K562 (cell line): ENCODE results near the gene C1orf74. TPM values are rescaled to one million over a fixed set of nuclear protein-coding genes. Genes with fewer than 3 reads are reported as not detected.

Source experiments
- ASH1L ChIP-seq: fragments of 450-650 bp; IDR thresholded peaks from 2 replicates; pipeline ENCODE4 v1.6.1; 2018; ENCODE audit warnings: borderline replicate concordance, mild to moderate bottlenecking, low read depth; ENCODE audit not compliant: partially characterized antibody
- EWSR1 ChIP-seq: fragments of 450-650 bp; IDR thresholded peaks from 2 replicates; pipeline ENCODE4 v1.6.1; 2018; ENCODE audit warnings: borderline replicate concordance, mild to moderate bottlenecking, low read depth, moderate library complexity; ENCODE audit not compliant: partially characterized antibody
- HCFC1 ChIP-seq: IDR thresholded peaks from 2 replicates; pipeline ENCODE4 v1.6.1; 2012; ENCODE audit warnings: low read depth, low read length, improper control_type of control experiment
- MCM5 ChIP-seq: fragments of 450-650 bp; IDR thresholded peaks from 2 replicates; pipeline ENCODE4 v1.6.1; 2016; ENCODE audit warnings: low read depth
- PCBP2 ChIP-seq: fragments of 200-400 bp; formaldehyde crosslinking; IDR thresholded peaks from 2 replicates; pipeline ENCODE4 v1.6.1; 2018; ENCODE audit warnings: low read length, low read depth, mild to moderate bottlenecking, moderate library complexity; ENCODE audit not compliant: poor library complexity, severe bottlenecking
- POLR2AphosphoS2 ChIP-seq: IDR thresholded peaks from 2 replicates; pipeline ENCODE4 v1.6.1; 2012; ENCODE audit warnings: low read length, improper control_type of control experiment
- SMAD1 ChIP-seq: fragments of 150-350 bp; IDR thresholded peaks from 2 replicates; pipeline ENCODE4 v1.6.1; 2014; ENCODE audit warnings: low read length, low read depth; ENCODE audit not compliant: partially characterized antibody
- SMARCB1 ChIP-seq: IDR thresholded peaks from 2 replicates; pipeline ENCODE4 v1.6.1; 2011; ENCODE audit warnings: improper control_type of control experiment, low read depth; ENCODE audit not compliant: insufficient read length
- SMARCE1 ChIP-seq: fragments of 450-650 bp; IDR thresholded peaks from 2 replicates; pipeline ENCODE4 v1.7.1; 2016; ENCODE audit warnings: mild to moderate bottlenecking
- SP2 ChIP-seq: IDR thresholded peaks from 2 replicates; pipeline ENCODE4 v1.6.1; 2011; ENCODE audit warnings: mild to moderate bottlenecking, low read depth, low read length, moderate library complexity; ENCODE audit not compliant: poor library complexity, severe bottlenecking; ENCODE audit errors: extremely low read depth
- TAF7 ChIP-seq: fragments of 450-650 bp; IDR thresholded peaks from 2 replicates; pipeline ENCODE4 v1.6.1; 2016; ENCODE audit warnings: missing genetic modification characterization, missing compliant biosample characterization
- TEAD1 ChIP-seq, 2 experiments: fragments of 450-650 bp in 1 of 2; sonication (generic) in 1 of 2; formaldehyde crosslinking; IDR thresholded peaks; 2 replicates each; pipeline versions ENCODE4 v1.4.0 to v1.8.0; 2020 to 2022; ENCODE audit warnings: mild to moderate bottlenecking in 2 of 2, missing genetic modification reagents in 1 of 2
- U2AF2 ChIP-seq: fragments of 200-400 bp; formaldehyde crosslinking; optimal IDR thresholded peaks from 2 replicates; pipeline ENCODE3; 2017; ENCODE audit warnings: low read depth, mild to moderate bottlenecking, low read length
- ZBTB17 ChIP-seq: fragments of 450-650 bp; formaldehyde crosslinking; IDR thresholded peaks from 2 replicates; pipeline ENCODE4 v1.4.0; 2020; ENCODE audit warnings: mild to moderate bottlenecking
- ZNF121 ChIP-seq: sonication (generic); formaldehyde crosslinking; conservative IDR thresholded peaks from 2 replicates; pipeline ENCODE4 v1.8.0; 2022; ENCODE audit warnings: missing genetic modification reagents
- ZNF174 ChIP-seq: fragments of 250-450 bp; sonication (Bioruptor Pico); IDR thresholded peaks from 2 replicates; pipeline ENCODE4 v1.4.0; 2020; ENCODE audit warnings: mild to moderate bottlenecking
- ZNF217 ChIP-seq: sonication (generic); formaldehyde crosslinking; IDR thresholded peaks from 2 replicates; pipeline ENCODE4 v1.8.0; 2022; ENCODE audit warnings: mild to moderate bottlenecking, missing genetic modification reagents
- ZNF551 ChIP-seq: fragments of 250-450 bp; sonication (Bioruptor Pico); IDR thresholded peaks from 2 replicates; pipeline ENCODE4 v1.5.0; 2021; ENCODE audit warnings: mild to moderate bottlenecking, moderate library complexity
- ZNF583 ChIP-seq: fragments of 250-450 bp; sonication (Bioruptor Pico); IDR thresholded peaks from 2 replicates; pipeline ENCODE4 v1.4.0; 2020
- ZNF77 ChIP-seq: fragments of 250-450 bp; sonication (Bioruptor Pico); IDR thresholded peaks from 2 replicates; pipeline ENCODE4 v1.5.0; 2020
- polyA plus RNA-seq, 8 experiments: library from polyadenylated mRNA; depleted of rRNA in 4 of 8; stranded (reverse) in 5 of 8; unstranded in 3 of 8; fragments of >200 nt; fragmentation: Nextera tagmentation in 2 of 8; fragmentation: Illumina TruSeq in 1 of 8; extraction: Ambion mirVana in 2 of 8; extraction: Trizol in 1 of 8; gene quantifications; 2 replicates each; pipeline versions ENCODE4 v1.2.1 to v1.2.3, GENCODE V29; 2011 to 2014; ENCODE audit warnings: inconsistent platforms in 1 of 8, missing spikeins in 1 of 8
- total RNA-seq, 7 experiments: library from RNA; depleted of rRNA in 6 of 7; stranded (reverse); fragments of >200 nt in 6 of 7; fragmentation: Illumina TruSeq in 2 of 7; extraction: Trizol in 2 of 7; gene quantifications; 2 replicates each; pipeline versions ENCODE4 v1.2.1 to v1.2.3, GENCODE V29; 2011 to 2021; ENCODE audit warnings: low replicate concordance in 1 of 7
- TF ChIP-seq, protein P1 (sequence below): fragments of 250-450 bp; sonication (Bioruptor Pico); IDR thresholded peaks from 2 replicates; pipeline ENCODE4 v1.4.0; 2020
- TF ChIP-seq, protein P2 (sequence below): sonication (generic); formaldehyde crosslinking; IDR thresholded peaks from 2 replicates; pipeline ENCODE4 v1.8.1; 2023; ENCODE audit warnings: mild to moderate bottlenecking, missing genetic modification reagents, moderate library complexity
- TF ChIP-seq, protein P3 (sequence below): IDR thresholded peaks from 2 replicates; pipeline ENCODE4 v1.6.1; 2014; ENCODE audit warnings: antibody characterized with exemption

The C1orf74 gene
- total and polyA plus RNA-seq, 9 of the 15 experiments (the other 6 are each of a cell fraction or from before 2014, with no cell fraction given) = 4.0 to 7.6 (median 5.7) TPM

DNA sequence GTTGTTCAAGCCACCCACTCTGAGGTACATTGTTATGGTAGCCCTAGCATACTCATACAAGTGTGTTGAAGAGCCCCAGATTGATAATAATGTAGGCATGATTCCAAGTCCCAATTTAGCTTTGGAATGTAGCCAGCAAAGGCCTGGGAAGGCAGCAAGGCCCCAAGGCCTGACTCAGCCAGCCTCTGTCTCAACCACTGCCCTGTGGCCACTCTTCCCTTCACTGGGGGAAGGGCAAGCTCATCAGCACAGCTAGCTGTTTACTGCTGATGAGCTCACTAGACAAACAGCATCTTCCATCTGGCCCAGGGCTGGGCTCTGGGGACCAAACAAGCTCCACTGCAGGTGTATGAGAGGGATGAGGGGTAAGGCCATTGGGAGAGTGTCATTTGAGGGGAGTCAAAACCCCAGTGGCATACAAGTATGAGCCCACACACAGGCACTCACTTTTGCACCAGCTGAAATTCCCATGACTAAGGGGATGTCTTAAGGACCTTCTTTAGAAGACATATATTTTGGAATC is 23.8 kb upstream of the C1orf74 start (continued):
- TF ChIP-seq, protein P1, sequence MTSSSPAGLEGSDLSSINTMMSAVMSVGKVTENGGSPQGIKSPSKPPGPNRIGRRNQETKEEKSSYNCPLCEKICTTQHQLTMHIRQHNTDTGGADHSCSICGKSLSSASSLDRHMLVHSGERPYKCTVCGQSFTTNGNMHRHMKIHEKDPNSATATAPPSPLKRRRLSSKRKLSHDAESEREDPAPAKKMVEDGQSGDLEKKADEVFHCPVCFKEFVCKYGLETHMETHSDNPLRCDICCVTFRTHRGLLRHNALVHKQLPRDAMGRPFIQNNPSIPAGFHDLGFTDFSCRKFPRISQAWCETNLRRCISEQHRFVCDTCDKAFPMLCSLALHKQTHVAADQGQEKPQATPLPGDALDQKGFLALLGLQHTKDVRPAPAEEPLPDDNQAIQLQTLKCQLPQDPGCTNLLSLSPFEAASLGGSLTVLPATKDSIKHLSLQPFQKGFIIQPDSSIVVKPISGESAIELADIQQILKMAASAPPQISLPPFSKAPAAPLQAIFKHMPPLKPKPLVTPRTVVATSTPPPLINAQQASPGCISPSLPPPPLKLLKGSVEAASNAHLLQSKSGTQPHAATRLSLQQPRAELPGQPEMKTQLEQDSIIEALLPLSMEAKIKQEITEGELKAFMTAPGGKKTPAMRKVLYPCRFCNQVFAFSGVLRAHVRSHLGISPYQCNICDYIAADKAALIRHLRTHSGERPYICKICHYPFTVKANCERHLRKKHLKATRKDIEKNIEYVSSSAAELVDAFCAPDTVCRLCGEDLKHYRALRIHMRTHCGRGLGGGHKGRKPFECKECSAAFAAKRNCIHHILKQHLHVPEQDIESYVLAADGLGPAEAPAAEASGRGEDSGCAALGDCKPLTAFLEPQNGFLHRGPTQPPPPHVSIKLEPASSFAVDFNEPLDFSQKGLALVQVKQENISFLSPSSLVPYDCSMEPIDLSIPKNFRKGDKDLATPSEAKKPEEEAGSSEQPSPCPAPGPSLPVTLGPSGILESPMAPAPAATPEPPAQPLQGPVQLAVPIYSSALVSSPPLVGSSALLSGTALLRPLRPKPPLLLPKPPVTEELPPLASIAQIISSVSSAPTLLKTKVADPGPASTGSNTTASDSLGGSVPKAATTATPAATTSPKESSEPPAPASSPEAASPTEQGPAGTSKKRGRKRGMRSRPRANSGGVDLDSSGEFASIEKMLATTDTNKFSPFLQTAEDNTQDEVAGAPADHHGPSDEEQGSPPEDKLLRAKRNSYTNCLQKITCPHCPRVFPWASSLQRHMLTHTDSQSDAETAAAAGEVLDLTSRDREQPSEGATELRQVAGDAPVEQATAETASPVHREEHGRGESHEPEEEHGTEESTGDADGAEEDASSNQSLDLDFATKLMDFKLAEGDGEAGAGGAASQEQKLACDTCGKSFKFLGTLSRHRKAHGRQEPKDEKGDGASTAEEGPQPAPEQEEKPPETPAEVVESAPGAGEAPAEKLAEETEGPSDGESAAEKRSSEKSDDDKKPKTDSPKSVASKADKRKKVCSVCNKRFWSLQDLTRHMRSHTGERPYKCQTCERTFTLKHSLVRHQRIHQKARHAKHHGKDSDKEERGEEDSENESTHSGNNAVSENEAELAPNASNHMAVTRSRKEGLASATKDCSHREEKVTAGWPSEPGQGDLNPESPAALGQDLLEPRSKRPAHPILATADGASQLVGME = peak; percentile 83; the same call in 1 of the 2 replicates
- TF ChIP-seq ZNF583 (CRISPR knock-in tag) (no peak), PCBP2 (no peak), SMARCE1 (peak; percentile 68; the same call in 1 of the 2 replicates), SMARCB1 (no peak), ZNF174 (CRISPR knock-in tag) (no peak), ASH1L (no peak), EWSR1 (no peak), SMAD1 (peak; percentile 83), POLR2AphosphoS2 (no peak), TAF7 (no peak), ZBTB17 (CRISPR knock-in tag) (peak; percentile 81), SP2 (no peak), U2AF2 (no peak), ZNF551 (CRISPR knock-in tag) (no peak), ZNF121 (no peak), HCFC1 (no peak), ZNF77 (no peak), ZNF217 (CRISPR knock-in tag) (no peak), MCM5 (no peak), TEAD1 (CRISPR knock-in tag; IDR thresholded peaks at IDR 0.05) (peak in 1 of 2 experiments; percentile 70; a peak in 1 of 4 replicates)
- TF ChIP-seq, protein P2, sequence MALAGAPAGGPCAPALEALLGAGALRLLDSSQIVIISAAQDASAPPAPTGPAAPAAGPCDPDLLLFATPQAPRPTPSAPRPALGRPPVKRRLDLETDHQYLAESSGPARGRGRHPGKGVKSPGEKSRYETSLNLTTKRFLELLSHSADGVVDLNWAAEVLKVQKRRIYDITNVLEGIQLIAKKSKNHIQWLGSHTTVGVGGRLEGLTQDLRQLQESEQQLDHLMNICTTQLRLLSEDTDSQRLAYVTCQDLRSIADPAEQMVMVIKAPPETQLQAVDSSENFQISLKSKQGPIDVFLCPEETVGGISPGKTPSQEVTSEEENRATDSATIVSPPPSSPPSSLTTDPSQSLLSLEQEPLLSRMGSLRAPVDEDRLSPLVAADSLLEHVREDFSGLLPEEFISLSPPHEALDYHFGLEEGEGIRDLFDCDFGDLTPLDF (CRISPR knock-in tag) = no peak
- TF ChIP-seq, protein P3, sequence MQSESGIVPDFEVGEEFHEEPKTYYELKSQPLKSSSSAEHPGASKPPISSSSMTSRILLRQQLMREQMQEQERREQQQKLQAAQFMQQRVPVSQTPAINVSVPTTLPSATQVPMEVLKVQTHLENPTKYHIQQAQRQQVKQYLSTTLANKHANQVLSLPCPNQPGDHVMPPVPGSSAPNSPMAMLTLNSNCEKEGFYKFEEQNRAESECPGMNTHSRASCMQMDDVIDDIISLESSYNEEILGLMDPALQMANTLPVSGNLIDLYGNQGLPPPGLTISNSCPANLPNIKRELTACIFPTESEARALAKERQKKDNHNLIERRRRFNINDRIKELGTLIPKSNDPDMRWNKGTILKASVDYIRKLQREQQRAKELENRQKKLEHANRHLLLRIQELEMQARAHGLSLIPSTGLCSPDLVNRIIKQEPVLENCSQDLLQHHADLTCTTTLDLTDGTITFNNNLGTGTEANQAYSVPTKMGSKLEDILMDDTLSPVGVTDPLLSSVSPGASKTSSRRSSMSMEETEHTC = no peak
